Ovary (tissue), 9 donors: ENCODE results near the gene KIF21A. TPM values are rescaled to one million over a fixed set of nuclear protein-coding genes. Genes with fewer than 3 reads are reported as not detected.

ENCODE experiments used
- DNase-seq, 5 donors: peaks; one replicate each; pipeline ENCODE4 v3.0.0-alpha.2; 2019 to 2020
- H3K27ac ChIP-seq, 2 donors: fragments of 200-600 bp; one replicate each; pipeline versions ENCODE4 v1.5.1 to v1.8.0; 2019 to 2022
- H3K27me3 ChIP-seq: fragments of 200-600 bp; one replicate; pipeline ENCODE4 v1.8.0; 2022
- H3K36me3 ChIP-seq: fragments of 200-600 bp; sonication (generic); one replicate; pipeline ENCODE4 v1.5.1; 2019
- H3K4me1 ChIP-seq: one replicate; pipeline ENCODE4 v1.8.1; 2013; ENCODE audit warnings: mild to moderate bottlenecking, moderate library complexity; ENCODE audit not compliant: insufficient read depth
- H3K4me3 ChIP-seq: fragments of 200-600 bp; sonication (generic); one replicate; pipeline ENCODE4 v1.5.1; 2017
- H3K9me3 ChIP-seq, 2 donors: fragments of 200-600 bp in 1 of 2; sonication (generic) in 1 of 2; one replicate each; pipeline versions ENCODE4 v1.5.1 to v1.8.1; 2013 to 2019; ENCODE audit warnings: mild to moderate bottlenecking in 1 of 2, moderate library complexity in 1 of 2
- EP300 ChIP-seq: sonication (generic); formaldehyde crosslinking; IDR thresholded peaks from one replicate; pipeline ENCODE4 v1.6.1; 2017; ENCODE audit warnings: antibody characterized with exemption
- POLR2A ChIP-seq: fragments of 450-650 bp; IDR thresholded peaks from one replicate; pipeline ENCODE4 v1.6.1; 2017; ENCODE audit warnings: antibody characterized with exemption, mild to moderate bottlenecking, moderate library complexity
- WGBS, 3 donors: extraction: QIAGEN DNeasy Blood & Tissue Kit in 1 of 3; methylation state at CpG; one replicate each; pipeline versions ENCODE4 v1.1.5 to v1.1.7; 2013 to 2017; 5-methylcytosine and 5-hydroxymethylcytosine counted together
- intact Hi-C, 4 donors: fragments of 100-400 bp; cut with DNase I; formaldehyde crosslinking; loops; one replicate each; pipeline versions ENCODE4 v1.11.0 to v1.15.1; 2022 to 2023
- polyA plus RNA-seq, 2 donors: library from polyadenylated mRNA; stranded (reverse); fragments of 200-250 nt in 1 of 2; fragments of 350-450 nt in 1 of 2; fragmentation: Illumina TruSeq in 1 of 2; extraction: RNeasy Lipid Tissue Mini Kit (QIAGEN cat#74804) in 1 of 2; gene quantifications; one replicate each; pipeline ENCODE4 v1.2.3, GENCODE V29; 2013 to 2014
- total RNA-seq, 7 donors: library from RNA; depleted of rRNA in 2 of 7; stranded (reverse); fragments of >200 nt in 2 of 7; fragmentation: NEBNext Ultra II Directional in 3 of 7; extraction: Animal tissue kit (Norgen Biotek cat#: 25700) in 3 of 7; gene quantifications; one replicate each; pipeline versions ENCODE4 v1.1.0 to v1.2.4, GENCODE V29; 2016 to 2023
- TF ChIP-seq, protein P1 (sequence below), 3 donors: fragments of 450-650 bp in 2 of 3; fragments of 200-600 bp in 1 of 3; IDR thresholded peaks; one replicate each; pipeline versions ENCODE4 v1.5.1 to v1.8.0; 2016 to 2022; ENCODE audit warnings: antibody characterized with exemption in 3 of 3, mild to moderate bottlenecking in 1 of 3
- donor health status: DM: no; HTN: no; CAD: no; lungs with moderate emphysema.
- donor health status: DM: no; HTN: no; CAD: no.
- donor health status: Bipolar disorder and iron deficiency.
- donor health status: DM: yes; HTN: yes; CAD: no.
- donor health status: DM: no; HTN: no; CAD: no.
- donor health status: DM: yes; HTN: yes; CAD: no.

The KIF21A gene
- total and polyA plus RNA-seq, 9 donors = 3.6 to 43.3 (median 11.8) TPM

DNA sequence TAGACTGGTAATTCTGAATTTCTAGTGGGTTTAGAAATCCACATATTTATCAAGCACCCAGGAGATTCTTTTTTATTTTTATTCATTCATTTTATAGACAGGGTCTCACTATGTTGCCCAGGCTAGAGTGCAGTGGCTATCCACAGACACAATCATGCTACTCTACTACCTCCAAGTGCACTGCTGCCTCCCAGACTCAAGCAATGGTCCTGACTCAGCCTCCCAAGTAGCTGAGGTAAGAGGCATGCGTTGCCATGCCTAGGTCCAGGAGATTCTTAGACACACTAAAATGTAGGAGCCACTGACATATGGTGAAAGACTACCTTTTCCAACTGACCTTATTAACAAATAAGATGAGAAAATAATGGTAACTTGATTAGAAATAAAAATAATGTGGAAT is 38.9 kb downstream of the KIF21A start:
- Histone ChIP-seq H3K36me3 (no peaks in the 10 kb centered on the region), H3K9me3 (no peaks in the 10 kb centered on the region), H3K27ac (no peak overlapping the region), H3K4me1 (no peaks in the 10 kb centered on the region), H3K27me3 (no peaks in the 10 kb centered on the region), H3K4me3 (no peak overlapping the region)
- WGBS, 3 donors = 92 to 100% (median 95%) methylated on average over 1 of the region's 1 CpG
- intact Hi-C loops = no loop called here
- DNase-seq = no peak
- TF ChIP-seq POLR2A (no peak), EP300 (no peak)
- TF ChIP-seq, protein P1, sequence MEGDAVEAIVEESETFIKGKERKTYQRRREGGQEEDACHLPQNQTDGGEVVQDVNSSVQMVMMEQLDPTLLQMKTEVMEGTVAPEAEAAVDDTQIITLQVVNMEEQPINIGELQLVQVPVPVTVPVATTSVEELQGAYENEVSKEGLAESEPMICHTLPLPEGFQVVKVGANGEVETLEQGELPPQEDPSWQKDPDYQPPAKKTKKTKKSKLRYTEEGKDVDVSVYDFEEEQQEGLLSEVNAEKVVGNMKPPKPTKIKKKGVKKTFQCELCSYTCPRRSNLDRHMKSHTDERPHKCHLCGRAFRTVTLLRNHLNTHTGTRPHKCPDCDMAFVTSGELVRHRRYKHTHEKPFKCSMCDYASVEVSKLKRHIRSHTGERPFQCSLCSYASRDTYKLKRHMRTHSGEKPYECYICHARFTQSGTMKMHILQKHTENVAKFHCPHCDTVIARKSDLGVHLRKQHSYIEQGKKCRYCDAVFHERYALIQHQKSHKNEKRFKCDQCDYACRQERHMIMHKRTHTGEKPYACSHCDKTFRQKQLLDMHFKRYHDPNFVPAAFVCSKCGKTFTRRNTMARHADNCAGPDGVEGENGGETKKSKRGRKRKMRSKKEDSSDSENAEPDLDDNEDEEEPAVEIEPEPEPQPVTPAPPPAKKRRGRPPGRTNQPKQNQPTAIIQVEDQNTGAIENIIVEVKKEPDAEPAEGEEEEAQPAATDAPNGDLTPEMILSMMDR (IDR thresholded peaks at IDR 0.05) = no peak

DNA sequence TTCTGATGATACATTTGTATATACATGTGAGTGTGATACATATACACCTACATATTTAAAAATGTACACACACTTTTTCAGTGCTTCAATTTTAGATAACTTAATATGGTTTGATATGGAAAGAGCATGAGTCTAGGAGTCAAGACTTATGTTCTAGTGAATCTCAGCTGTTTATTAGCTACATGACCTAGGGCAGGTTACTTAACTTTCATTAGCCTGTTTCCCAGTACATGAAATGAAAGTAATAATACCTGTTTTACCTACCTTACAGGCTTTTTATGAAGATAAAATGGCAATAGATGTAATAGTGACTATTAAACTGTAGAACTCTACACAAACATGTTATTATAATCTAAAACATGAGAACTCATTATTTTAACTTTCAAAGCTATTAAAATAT is 39.5 kb downstream of the KIF21A start:
- intact Hi-C loops = no loop called here
- no peak for DNase-seq

DNA sequence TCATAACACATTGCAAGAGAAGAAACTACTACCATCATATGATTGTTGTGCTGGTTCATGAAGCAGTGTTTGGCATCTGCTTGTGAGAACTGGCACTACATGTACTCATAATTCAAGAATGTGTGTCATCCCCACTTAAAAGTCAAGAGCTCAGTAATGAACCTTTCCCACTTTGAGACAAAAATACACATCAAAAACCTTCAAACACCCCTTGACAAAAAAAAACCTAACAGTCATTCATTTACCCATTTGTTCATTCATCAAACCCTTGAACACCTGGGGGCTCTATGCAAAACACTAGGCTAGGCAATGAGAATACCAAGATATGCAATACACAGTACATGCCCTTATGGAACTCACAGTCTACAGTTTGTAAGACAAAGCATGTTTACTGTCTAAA is 40.0 kb downstream of the KIF21A start:
- H3K9me3 ChIP-seq = no peaks in the 10 kb centered on the region
- TF ChIP-seq EP300 = no peak
- TF ChIP-seq, protein P1 (IDR thresholded peaks at IDR 0.05) = no peak
- no peak for TF ChIP-seq POLR2A
- no peak overlapping the region for H3K27ac ChIP-seq
- no peak for DNase-seq
- H3K36me3 ChIP-seq = no peaks in the 10 kb centered on the region
- intact Hi-C loops = no loop called here
- no peak overlapping the region for H3K4me3 ChIP-seq
- H3K4me1 ChIP-seq = no peaks in the 10 kb centered on the region
- H3K27me3 ChIP-seq = no peaks in the 10 kb centered on the region

More for the DNA sequence above, 39.5 kb downstream of the KIF21A start:
- H3K4me3 ChIP-seq = no peak overlapping the region
- no peaks in the 10 kb centered on the region for H3K36me3 ChIP-seq
- H3K4me1 ChIP-seq = no peaks in the 10 kb centered on the region
- no peaks in the 10 kb centered on the region for H3K9me3 ChIP-seq
- no peak for TF ChIP-seq EP300
- no peak for TF ChIP-seq POLR2A
- TF ChIP-seq, protein P1 (IDR thresholded peaks at IDR 0.05) = no peak
- H3K27ac ChIP-seq = no peak overlapping the region
- no peaks in the 10 kb centered on the region for H3K27me3 ChIP-seq

DNA sequence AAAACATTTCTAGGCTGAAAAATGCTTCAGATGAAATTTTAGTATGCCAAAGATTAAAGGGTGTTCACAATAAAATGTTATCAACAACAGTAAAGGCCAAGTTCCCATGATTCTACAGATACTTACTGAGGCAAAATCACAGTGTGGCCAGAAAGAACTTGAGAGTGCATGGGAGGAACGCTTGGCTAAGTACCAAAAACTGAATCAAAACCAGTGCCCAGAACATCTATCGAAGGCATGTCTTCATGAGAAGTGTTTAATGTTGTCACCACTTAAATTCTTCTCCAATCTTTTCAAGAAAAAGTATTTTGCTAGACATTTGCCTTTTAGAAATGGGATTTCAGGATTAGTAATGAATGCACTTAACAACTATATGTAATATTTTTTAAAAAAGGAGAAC is 41.5 kb downstream of the KIF21A start:
- Histone ChIP-seq H3K27ac (no peak overlapping the region), H3K4me1 (no peaks in the 10 kb centered on the region), H3K27me3 (no peaks in the 10 kb centered on the region), H3K36me3 (no peaks in the 10 kb centered on the region), H3K4me3 (no peak overlapping the region), H3K9me3 (no peaks in the 10 kb centered on the region)
- intact Hi-C loops = no loop called here
- no peak for DNase-seq
- TF ChIP-seq EP300 = no peak
- TF ChIP-seq POLR2A = no peak
- TF ChIP-seq, protein P1 (IDR thresholded peaks at IDR 0.05) = no peak
- 32 to 42% (median 40%) methylated on average over 2 of the region's 2 CpGs for WGBS, 3 donors

DNA sequence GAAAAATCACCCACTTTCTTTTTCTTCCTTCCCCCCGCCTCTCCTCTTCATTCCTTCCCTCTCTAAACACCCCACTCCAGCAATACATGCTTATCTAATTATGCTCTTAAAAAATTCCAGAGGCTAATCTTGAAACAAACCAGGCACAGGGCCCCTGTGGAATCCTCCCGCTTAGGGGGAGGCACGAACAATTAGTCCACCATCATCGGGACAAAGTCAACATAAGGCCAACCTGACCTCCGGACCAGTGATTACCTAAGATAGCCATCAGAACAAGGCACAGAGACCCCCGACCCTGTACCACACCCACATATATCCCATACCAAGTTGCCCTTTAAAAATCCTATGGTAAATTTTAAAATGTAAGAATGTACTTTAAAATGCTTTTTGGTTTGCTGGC is 47.1 kb downstream of the KIF21A start:
- H3K4me1 ChIP-seq = no peaks in the 10 kb centered on the region
- no peaks in the 10 kb centered on the region for H3K36me3 ChIP-seq
- no peak overlapping the region for H3K4me3 ChIP-seq
- 32 to 42% (median 41%) methylated on average over 6 of the region's 6 CpGs for WGBS, 3 donors
- H3K9me3 ChIP-seq = no peaks in the 10 kb centered on the region
- intact Hi-C loops = no loop called here
- TF ChIP-seq, protein P1 (IDR thresholded peaks at IDR 0.05) = no peak
- no peak for TF ChIP-seq POLR2A
- TF ChIP-seq EP300 = no peak
- H3K27ac ChIP-seq = no peak overlapping the region
- no peak for DNase-seq
- H3K27me3 ChIP-seq = no peaks in the 10 kb centered on the region
